Anterior cingulate cortex (tissue), 58 donors: ENCODE data around the gene HOXA2.

Experiments
- DNase-seq, 58 donors: peaks; one replicate each; lab custom pipeline; 2025; lab: John Stamatoyannopoulos, UW

HOXA2 gene

DNA sequence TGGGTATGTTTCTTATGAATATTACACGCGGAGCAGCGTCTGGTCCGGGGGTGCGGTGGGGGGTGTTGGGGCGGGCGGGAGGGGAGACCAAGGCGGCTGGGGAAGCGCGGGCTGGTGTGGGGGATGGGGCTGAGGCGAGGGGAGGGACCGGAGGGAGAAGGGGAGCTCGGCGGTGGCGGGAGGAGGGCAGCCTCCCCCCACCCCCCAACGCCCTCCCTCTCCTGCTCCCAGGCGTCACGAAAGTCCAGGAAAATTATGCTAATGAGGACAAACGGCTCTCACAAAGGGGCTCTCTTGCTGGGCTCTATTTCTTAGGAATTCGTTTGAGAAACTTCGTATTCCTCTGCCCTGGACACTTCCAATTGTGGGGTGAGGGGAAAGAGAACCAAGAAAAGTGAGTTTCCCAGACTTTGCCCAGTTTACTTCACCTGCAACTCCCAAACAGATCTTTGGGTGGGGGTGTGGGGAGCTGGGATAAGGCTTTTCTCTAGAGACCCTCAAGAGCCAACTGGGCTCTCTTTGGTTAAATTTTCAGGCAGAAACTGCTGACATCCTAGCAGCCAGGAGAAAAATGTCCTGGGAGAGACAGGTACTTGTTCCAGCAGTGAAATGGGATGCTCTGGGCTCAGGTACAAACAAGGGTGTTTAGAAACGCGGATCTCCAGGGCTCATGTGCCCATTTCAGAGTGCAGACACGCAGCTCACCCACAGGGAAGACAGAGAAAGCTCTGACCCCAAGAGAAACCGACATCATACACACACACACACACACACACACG, 11.7 kb upstream of the HOXA2 start:
- no peak for DNase-seq

DNA sequence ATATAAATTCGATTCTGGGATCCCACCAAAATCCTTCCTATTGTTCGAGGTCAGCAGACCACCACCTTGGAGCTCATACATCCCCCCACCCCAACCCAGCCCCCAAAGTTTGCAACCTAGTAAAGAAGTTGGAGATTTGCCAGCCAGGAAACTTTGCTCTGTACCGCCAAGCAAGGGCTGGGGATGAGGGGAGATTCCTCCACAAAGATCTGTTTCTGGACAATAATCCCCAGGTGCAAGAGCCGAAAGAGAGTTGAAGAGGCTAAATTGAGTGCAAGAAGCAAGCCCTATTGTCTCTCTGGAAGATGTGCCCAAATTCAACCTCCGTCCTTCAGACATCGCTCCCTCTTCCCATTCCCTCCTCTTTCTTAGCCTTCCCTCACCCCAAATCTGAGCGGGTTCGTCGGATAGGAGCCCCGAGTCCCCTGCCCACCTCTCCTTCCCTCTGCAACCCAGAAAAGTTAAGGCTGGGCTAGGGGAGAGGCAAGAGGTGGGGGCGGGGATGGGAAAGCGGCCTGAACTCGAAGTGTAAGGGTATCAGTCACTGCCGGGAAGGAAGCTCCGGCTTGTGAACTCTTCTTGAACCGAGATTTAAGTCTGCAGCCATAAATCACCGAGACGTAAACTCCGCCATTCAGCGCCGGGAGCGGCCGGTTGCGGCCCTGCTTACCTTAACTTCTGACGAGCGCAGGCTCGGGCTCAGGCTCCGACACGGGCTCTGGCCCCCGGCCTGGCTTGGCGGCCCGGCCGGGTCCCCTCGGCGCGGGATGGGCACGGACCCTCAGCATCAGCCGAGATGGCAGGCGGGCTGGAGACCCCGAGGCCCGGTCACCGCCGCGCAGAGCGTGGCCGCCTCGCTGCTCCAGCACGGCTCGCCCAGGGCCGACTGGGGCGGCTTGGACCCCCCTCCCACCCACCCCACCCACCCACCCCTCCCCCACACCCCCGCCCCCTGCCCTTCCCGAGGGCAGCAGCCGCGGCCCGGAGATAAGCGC, 10.8 kb upstream of the HOXA2 start:
- no peak for DNase-seq

GRCh38 chr7:27112361-27112760, 9.9 kb upstream of the HOXA2 start:
- DNase-seq, result no peak

DNA sequence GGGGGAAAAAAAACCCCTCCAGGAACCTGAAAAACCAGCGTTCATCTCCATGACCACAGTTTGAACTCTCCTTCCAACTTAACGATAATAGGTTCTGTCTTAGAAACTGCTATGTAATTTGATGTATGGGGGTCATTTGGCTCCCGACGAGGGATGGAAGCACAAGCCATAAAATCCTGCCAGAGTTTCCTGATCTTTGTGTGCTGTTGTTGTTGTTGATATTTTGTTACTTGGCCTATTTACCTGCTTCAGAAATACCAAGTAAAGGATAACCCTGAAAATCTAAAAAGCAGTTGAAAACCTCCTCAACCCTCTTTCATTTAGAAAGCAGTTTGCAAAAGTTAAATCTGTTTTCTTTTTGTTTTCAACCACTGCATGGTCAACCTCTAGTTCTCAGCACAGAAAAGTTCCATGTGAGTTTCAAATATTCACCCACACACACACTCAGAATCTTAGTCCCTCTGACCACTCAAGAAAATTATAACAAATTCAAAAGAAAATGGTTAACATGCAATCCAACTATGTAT, 9.3 kb upstream of the HOXA2 start:
- no peak for DNase-seq

GRCh38 chr7:27111042-27111750, 8.7 kb upstream of the HOXA2 start:
- DNase-seq, result no peak

- DNase-seq, result no peak
Observed at GRCh38 chr7:27110186-27111031, 7.9 kb upstream of the HOXA2 start.

DNA sequence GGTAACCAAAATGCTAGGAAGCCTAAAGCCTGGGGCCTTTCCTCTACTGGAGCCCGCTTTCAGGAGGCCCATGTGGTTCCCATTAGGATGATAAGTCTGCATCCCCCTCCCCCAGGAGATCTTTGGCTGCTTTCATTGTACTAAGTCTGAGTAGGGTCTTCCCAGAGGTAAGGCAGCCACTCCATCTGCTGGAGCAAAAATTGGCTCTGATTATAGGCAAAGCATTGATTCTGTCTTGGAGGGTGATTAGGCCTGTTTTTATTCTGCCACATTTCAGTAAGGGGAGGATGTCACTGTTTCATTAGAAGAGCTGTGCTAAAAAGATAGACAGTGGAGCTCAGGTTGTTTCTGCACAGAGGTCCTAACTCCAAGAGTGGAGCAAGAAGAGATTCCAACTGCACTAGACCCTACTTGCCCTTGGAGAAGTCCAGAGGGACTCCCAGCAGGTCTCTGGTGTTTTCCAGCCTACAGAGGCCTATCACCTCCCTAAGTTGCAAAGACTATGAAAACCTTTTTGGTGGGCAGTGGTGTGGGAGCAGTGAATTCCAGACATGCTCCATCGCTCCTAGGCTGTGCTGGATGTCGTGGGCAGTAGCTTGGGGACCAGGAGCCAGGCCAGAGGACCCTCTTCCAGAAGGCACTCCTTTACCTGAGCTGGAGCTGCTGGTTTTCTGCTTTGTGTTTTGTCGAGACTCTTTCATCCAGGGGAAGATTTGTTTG, 7.1 kb upstream of the HOXA2 start:
- no peak for DNase-seq

DNA sequence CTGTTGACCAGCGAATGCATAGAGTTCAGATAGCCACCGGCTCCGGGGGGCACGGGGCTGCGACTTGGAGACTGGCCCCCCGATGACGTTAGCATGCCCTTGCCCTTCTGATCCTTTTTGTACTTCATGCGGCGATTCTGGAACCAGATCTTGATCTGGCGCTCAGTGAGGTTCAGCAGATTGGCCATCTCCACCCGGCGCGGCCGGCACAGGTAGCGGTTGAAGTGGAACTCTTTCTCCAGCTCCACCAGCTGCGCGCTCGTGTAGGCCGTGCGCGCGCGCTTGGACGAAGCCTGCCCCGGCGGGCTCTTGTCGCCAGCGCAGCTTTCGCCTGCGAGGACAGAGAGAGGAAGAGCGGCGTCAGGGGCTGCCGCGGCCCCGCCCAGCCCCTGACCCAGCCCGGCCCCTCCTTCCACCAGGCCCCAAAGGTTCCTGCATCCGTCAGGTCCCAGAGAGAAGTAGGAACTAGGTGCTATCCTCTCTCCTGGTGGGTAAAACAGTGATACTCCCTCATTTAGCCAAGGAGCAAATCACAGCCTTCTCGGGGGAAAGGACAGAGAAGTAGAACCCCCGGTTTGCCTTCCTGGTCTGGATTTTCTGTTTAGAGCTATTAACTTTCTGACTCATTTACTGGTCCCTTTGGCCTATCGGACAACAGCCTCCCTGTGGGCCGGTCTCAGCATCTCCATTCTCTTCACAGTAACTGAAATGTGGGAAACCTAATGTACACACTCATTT, 6.1 kb upstream of the HOXA2 start:
- DNase-seq, result no peak

DNA sequence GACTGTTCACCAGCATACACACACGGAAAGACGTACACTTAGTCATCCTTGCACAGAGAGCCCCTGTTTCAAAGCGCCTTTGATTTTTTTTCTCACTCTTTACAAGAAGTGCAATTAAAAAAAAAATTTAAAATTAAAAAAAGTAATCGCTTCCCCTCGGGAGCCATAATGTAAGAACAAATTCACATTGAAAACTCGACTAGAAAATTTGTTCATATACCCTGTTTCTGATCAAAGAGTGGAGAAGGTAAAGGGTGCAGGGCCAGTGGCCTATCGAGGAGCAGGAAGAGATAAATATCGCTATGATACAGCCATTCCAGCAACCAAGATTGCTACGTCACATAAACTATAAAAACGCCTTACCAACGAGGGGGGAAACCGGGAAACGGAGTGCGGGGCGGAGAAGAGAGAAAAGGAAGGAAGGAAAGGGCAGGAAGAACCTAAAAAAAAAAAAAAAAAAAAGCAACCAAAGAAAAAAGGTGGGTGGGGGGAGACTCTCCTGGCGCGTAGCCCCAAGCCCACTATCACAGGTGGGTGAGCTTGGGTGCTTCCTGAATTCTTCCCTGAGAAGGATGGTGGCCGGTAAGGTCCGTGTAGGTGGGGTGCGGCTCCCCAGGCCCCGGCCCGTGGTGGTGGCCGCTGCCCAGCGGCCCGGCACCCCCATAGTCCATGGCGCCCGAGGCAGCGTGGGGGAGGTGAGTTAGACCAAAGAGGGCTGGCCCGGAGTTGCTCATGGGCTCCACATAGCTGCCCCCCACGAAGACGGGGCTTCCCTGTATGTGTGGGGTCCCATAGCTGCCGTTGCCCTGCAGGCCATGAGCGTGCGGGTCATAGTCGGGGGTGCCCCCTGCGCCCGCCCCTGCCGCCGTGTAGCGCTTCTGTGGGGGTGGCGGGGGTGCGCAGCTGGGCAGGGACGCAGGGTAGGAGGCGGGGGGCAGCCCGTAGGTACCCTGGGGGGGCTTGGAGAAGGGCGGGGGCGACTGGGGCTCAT, 5.2 kb upstream of the HOXA2 start:
- no peak for DNase-seq

GRCh38 chr7:27106901-27107240, 4.4 kb upstream of the HOXA2 start:
- DNase-seq, result no peak

- no peak for DNase-seq
Observed at GRCh38 chr7:27106181-27106900, 3.9 kb upstream of the HOXA2 start.

GRCh38 chr7:27105301-27106031, 3.0 kb upstream of the HOXA2 start:
- no peak for DNase-seq

DNA sequence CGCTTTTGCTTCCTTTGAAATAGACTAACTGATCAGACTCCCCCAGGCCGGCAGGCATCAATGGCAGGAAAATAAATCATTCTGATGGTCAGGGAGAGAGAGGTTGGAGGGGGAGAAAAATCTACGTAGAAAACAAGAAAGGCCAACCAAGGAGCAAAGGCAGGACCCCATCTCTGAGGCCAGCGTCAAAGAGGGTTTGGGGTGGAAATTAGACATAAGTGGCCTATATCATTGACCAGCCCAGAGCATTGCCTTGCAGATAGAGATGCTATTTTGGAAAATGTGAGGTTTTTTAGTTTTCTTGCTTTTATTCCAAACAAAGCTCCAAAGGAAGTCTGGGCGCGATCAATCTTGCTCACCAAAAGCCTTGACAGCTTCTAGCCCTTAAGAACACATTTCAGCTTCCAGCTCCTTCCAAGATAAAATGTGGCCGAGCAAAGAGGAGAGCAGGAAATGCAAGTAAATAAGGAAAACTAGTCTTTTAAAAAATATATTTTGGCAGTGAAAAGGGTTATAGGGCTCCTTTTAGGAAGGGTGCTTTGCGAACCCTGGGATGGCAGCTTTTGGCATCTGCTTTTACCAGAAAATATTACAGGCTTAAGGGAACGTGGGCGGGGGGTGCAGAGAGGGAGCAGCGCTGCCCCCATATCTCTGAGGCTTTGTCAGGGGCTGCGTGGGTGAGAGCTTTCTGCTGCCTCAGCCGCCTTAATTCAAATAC, 2.0 kb upstream of the HOXA2 start:
- DNase-seq, result no peak

DNA sequence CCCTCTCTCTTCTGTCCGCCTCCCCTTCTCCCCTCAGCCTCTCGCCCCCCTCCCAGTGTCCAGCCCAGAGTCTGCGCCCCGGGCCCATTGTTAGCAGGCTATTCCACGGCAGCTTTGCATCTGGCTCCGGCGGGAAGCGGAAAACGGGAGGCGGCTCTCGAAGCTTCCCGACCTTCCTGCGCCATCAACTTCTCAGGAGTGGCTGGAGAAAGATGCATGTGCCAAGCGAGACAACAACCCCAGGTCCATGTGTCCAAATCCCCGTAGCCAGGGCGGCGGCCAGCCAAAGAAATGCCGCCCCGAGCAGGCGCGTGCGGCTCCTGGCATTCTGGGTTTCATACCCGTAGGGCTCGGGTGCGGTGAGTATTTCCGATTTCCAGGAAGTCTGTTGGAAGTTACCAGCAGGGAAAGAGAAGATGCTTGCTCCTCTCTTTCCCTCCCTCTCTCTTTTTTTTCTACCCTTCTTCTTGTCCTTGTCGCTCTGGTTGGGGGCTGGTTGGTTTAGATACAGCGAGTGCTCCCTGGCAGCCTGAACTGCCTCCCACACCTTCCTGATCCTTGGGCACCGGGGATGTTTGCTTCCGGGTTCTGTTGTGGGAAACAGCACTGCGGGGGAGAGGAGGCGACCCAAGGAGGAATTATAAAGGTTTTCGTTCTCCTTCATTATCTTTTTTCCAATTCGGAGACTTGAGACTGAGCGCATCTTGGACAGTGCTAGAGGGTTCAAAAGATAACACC, 1.2 kb upstream of the HOXA2 start:
- no peak for DNase-seq
